ENCODE results near the gene TTBK2. TPM values are rescaled to one million over a fixed set of nuclear protein-coding genes. Genes with fewer than 3 reads are reported as not detected.

TTBK2 gene
- total and polyA plus RNA-seq, 10 of the 15 experiments (the other 5 are each of a cell fraction or from before 2014, with no cell fraction given): 0.66 to 9.1 (median 3.7) TPM

DNA sequence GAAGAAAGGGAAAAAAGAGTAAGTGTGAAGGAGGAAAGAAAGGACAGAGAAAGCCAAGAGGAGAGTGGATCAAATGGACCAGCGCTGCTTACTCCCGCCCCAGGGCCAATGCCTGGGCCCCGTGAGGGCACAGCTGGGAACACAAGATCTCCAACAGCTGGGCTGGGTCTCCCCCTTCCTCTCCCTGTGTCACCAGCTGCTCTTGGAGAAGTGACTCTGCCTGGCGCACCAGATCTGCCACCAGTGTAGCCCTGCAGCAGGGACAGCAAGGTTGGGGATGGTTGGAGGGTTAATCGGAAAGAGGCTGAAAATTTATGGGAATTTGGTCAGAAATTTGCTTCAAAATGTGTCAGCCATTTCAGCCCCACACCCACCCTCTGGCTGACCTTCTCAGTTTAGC, 192.0 kb downstream of the TTBK2 start (continued):
- TF ChIP-seq EGR1 (IDR thresholded peaks at IDR 0.05; ENCODE audit: borderline replicate concordance in 1 of 2, low read depth in 2 of 2, low read length in 2 of 2): no peak
- no peak for TF ChIP-seq RB1 (IDR thresholded peaks at IDR 0.05; ENCODE audit: borderline replicate concordance)
- no peak for TF ChIP-seq PAX5 (IDR thresholded peaks at IDR 0.05; ENCODE audit: borderline replicate concordance, low read depth, low read length)

DNA sequence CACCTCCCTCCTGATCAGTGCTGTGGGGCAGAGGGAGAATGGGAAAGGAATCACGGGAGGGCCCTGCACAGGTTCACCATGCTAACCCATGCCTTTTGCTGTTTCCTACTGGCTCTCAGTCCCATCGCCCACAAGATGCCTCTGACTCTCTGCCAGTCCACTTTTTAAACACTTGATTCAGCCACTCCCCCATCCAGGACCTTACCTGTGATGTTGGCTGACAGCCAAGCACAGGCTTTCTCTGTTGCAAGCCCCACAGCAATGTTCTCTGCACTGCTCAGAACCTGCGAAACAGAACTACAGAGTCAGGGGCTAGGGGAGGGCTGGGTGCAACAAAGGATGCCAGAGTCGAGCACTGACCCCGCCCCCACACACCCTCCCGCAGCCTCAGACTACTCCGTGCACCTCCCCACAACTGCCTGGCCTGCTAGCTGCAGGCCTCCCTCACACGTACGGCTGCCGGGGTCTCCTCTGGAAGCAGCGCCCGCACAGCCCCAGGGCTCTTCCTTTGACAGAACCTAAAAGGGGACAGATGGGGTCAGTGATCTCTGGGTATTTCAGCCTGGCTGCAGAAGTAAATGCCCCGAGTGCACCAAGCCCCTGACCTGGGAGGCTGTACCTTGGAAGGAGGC, 192.7 kb downstream of the TTBK2 start:
- TF ChIP-seq ZNF622 (IDR thresholded peaks at IDR 0.05) (no peak), BRCA1 (IDR thresholded peaks at IDR 0.05; ENCODE audit: low read depth, low read length) (no peak), HDAC6 (IDR thresholded peaks at IDR 0.05; ENCODE audit: unreplicated experiment) (no peak), EED (IDR thresholded peaks at IDR 0.05; ENCODE audit: low read depth) (no peak), MEF2A (IDR thresholded peaks at IDR 0.05; ENCODE audit: insufficient read depth, low read depth, low read length) (no peak), KDM1A (IDR thresholded peaks at IDR 0.05; ENCODE audit: borderline replicate concordance) (no peak), IKZF1 (conservative IDR thresholded peaks at IDR 0.05) (no peak)
- TF ChIP-seq, protein P1, sequence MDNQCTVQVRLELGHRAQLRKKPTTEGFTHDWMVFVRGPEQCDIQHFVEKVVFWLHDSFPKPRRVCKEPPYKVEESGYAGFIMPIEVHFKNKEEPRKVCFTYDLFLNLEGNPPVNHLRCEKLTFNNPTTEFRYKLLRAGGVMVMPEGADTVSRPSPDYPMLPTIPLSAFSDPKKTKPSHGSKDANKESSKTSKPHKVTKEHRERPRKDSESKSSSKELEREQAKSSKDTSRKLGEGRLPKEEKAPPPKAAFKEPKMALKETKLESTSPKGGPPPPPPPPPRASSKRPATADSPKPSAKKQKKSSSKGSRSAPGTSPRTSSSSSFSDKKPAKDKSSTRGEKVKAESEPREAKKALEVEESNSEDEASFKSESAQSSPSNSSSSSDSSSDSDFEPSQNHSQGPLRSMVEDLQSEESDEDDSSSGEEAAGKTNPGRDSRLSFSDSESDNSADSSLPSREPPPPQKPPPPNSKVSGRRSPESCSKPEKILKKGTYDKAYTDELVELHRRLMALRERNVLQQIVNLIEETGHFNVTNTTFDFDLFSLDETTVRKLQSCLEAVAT (IDR thresholded peaks at IDR 0.05): no peak
- Histone ChIP-seq H3K79me2 (ENCODE audit: control insufficient read depth, insufficient read depth, low read length) (no peaks in the 10 kb centered on the region), H4K20me1 (ENCODE audit: control insufficient read depth, insufficient read depth) (no peaks in the 10 kb centered on the region), H3K4me2 (ENCODE audit: control insufficient read depth, insufficient read depth) (no peak overlapping the region), H2AFZ (ENCODE audit: control insufficient read depth, low read depth, low read length) (no peak overlapping the region), H3K9me3 (replicated peaks; ENCODE audit: control insufficient read depth, insufficient read depth, low read length) (no peaks in the 10 kb centered on the region), H3K27me3 (replicated peaks in 1 of 2; ENCODE audit: control insufficient read depth in 2 of 2, insufficient read depth in 2 of 2, low read length in 1 of 2) (no peaks in the 10 kb centered on the region), H3K4me3 (no peak overlapping the region), H3K9ac (ENCODE audit: control insufficient read depth, insufficient read depth, low read length) (no peak overlapping the region), H3K4me1 (ENCODE audit: control insufficient read depth, insufficient read depth, low read length) (no peaks in the 10 kb centered on the region), H3K36me3 (ENCODE audit: control insufficient read depth in 2 of 2, insufficient read depth in 2 of 2, low read length in 1 of 2) (peaks cover 21 to 29% of the 10 kb centered on the region in 2 experiments), H3K27ac (ENCODE audit: control insufficient read depth, insufficient read depth) (no peak overlapping the region)
- intact Hi-C loops (cut with micrococcal nuclease; ENCODE audit: unreplicated experiment): no loop called here
- FAIRE-seq (no peak), ATAC-seq (no peak), DNase-seq (ENCODE audit: low read depth, low spot score) (no peak)
- ChIA-PET POLR2A (no interaction called here), CTCF (no interaction called here), SMC1A (ENCODE audit: uncharacterized antibody, unreplicated experiment) (interaction anchor here (1.0 kb wide), 1 partner anchor 167 kb away, joined by 3 read pairs; no protein-coding TSS in a partner anchor), RAD21 (ENCODE audit: unreplicated experiment) (no interaction called here)
- no TSS peak for BruUV-seq (replicated peaks)
- in situ Hi-C loops (cut with MboI): no loop called here
- whole genome bisulfite sequencing (ENCODE audit: insufficient coverage, insufficient replicate concordance, low lambda C conversion rate, missing lambda C conversion rate): 87% methylated on average over 13 of the region's 13 CpGs
